HG03442 (cell line): ENCODE data around the gene HDAC1.
"Not testable (repeated sequence)": the region's sequence is repeated elsewhere in the genome, so short reads cannot be mapped to it uniquely, and the experiment has no call there.

ENCODE experiments used
- ATAC-seq: cut with Tn5 transposase; IDR thresholded peaks from one replicate; pipeline ENCODE4 v1.9.1; 2021; ENCODE audit warnings: mild to moderate bottlenecking, moderate library complexity; ENCODE audit not compliant: unreplicated experiment

The HDAC1 gene

DNA sequence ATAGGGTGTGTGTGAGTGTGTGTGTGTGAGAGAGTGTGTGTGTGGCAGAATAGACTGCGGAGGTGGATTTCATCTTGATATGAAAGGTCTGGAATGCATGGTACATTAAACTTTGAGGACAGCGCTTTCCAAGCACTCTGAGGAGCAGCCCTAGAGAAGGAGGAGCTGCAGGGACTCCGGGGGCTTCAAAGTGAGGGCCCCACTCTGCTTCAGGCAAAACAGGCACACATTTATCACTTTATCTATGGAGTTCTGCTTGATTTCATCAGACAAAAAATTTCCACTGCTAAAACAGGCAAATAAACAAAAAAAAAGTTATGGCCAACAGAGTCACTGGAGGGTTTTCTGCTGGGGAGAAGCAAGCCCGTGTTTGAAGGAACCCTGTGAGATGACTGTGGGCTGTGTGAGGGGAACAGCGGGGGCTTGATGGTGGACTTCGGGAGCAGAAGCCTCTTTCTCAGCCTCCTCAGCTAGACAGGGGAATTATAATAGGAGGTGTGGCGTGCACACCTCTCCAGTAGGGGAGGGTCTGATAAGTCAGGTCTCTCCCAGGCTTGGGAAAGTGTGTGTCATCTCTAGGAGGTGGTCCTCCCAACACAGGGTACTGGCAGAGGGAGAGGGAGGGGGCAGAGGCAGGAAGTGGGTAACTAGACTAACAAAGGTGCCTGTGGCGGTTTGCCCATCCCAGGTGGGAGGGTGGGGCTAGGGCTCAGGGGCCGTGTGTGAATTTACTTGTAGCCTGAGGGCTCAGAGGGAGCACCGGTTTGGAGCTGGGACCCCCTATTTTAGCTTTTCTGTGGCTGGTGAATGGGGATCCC, 18.3 kb upstream of the HDAC1 start:
- ATAC-seq, result no peak

DNA sequence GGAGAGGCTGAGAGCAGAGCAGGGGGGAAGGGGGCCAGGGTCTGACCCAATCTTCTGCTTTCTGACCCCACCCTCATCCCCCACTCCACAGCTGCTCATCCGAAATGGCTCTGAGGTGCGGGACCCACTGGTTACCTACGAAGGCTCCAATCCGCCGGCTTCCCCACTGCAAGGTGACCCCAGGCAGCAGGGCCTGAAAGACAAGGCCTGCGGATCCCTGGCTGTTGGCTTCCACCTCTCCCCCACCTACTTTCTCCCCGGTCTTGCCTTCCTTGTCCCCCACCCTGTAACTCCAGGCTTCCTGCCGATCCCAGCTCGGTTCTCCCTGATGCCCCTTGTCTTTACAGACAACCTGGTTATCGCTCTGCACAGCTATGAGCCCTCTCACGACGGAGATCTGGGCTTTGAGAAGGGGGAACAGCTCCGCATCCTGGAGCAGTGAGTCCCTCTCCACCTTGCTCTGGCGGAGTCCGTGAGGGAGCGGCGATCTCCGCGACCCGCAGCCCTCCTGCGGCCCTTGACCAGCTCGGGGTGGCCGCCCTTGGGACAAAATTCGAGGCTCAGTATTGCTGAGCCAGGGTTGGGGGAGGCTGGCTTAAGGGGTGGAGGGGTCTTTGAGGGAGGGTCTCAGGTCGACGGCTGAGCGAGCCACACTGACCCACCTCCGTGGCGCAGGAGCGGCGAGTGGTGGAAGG, 17.1 kb upstream of the HDAC1 start:
- ATAC-seq, result no peak

DNA sequence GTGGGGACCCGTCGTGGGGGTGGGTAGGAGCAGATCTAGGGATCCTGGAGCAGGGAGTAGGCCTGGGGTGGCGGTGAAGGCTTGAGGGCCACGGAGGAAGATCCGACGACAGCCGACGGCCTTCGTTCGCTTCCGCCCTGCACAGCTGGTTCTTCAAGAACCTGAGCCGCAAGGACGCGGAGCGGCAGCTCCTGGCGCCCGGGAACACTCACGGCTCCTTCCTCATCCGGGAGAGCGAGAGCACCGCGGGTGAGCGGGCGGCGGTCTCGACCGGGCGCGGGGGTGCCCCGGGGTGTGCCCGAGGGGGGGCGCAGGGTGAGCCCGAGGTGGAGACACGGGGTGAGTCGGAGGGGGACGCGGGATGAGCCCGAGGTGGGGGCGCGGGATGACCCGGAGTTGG, 16.5 kb upstream of the HDAC1 start:
- ATAC-seq, result no peak

DNA sequence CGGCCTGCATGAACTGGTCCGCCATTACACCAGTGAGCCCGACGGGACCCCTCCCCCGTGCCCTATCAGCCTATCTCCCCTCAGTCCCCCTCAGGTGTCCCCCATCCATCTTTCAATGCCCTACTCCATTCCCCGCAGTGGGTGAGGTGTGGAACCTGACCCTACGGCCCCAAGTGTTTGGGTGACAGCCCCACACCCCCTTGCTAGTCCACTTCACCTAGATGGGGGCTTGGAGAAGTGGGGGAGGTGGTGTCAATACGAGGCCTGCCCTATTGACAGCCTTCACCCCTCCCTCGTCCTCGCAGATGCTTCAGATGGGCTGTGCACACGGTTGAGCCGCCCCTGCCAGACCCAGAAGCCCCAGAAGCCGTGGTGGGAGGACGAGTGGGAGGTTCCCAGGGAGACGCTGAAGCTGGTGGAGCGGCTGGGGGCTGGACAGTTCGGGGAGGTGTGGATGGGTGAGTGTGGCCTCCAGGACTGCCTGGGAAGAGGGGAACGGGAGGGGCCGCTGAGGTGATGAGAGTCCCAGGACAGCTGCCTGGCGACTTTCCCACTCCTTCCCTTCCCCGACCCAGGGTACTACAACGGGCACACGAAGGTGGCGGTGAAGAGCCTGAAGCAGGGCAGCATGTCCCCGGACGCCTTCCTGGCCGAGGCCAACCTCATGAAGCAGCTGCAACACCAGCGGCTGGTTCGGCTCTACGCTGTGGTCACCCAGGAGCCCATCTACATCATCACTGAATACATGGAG, 15.7 kb upstream of the HDAC1 start:
- no peak for ATAC-seq

DNA sequence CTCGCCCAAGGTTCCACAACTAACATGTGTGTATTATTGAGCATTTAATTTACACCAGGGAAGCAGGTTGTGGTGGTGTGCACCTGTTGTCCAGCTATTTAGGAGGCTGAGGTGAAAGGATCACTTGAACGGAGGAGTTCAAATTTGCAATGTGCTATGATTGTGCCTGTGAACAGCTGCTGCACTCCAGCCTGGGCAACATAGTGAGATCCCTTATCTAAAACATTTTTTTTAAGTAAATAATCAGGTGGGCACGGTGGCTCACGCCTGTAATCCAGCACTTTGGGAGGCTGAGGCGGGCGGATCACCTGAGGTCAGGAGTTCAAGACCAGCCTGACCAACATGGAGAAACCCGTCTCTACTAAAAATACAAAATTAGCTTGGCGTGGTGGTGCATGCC, 7.1 kb upstream of the HDAC1 start:
- ATAC-seq, result not testable (repeated sequence)

DNA sequence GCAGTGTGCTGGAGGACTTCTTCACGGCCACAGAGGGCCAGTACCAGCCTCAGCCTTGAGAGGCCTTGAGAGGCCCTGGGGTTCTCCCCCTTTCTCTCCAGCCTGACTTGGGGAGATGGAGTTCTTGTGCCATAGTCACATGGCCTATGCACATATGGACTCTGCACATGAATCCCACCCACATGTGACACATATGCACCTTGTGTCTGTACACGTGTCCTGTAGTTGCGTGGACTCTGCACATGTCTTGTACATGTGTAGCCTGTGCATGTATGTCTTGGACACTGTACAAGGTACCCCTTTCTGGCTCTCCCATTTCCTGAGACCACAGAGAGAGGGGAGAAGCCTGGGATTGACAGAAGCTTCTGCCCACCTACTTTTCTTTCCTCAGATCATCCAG, 6.2 kb upstream of the HDAC1 start:
- ATAC-seq, result no peak

DNA sequence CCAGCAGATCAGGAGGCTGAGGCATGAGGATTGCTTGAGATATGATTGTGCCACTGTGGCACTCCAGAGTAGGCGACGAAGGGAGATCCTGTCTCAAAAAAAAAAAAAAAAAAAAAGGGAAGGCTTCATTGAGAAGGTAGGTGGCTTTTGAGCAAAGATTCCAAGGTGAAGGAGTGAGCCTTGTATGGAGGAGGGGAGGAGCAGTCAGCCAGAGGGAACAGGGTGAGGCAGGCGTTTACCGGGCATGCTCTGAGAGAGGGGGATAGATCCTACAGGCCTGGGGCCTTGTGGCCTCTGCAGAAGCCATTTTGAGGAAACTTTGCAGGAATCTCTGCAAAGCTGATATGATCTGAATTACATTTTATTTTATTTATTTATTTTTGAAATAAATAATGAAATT, 5.1 kb upstream of the HDAC1 start:
- ATAC-seq, result no peak

DNA sequence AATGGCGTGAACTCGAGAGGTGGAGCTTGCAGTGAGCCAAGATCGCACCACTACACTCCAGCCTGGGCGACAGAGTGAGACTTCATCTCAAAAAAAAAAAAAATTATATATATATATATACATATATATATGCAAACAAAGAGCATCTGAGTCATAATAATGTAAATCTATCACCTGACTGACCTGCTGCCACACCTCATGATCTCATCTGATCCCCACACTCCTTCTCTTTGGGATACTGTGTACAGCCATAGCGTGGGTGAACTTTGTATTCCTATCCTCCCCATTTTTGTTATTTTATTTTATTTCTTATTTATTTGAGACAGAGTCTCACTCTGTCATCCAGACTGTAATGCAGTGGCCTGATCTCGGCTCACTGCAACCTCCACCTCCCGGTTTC, 2.6 kb upstream of the HDAC1 start:
- ATAC-seq, result no peak

DNA sequence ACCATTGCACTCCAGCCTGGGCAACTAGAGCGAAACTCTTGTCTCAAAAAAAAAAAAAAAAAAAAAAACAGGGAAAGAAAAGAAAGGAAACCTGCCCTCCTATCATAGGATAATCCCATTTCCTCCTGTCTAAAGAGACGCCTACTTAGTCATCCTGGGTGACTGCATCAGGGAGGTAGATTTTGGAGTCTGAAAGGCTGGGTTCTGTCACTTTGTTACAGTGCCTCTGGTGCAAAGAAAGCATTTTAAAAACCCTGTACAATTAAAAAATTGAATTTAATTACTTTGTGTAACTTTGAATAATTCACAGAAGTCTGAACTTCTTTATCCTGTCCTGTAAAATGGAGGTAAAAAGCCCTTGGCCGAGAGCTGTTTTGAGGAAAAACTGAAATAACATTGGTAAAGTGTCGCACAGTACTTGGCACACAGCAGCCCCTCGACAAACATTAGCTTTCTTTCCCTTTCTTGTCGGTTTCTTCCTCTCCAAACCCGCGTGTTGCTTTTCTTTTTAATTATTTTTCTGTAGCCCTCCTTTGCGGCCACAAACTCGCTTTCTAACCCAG, 657 bp upstream of the HDAC1 start:
- no peak for ATAC-seq

DNA sequence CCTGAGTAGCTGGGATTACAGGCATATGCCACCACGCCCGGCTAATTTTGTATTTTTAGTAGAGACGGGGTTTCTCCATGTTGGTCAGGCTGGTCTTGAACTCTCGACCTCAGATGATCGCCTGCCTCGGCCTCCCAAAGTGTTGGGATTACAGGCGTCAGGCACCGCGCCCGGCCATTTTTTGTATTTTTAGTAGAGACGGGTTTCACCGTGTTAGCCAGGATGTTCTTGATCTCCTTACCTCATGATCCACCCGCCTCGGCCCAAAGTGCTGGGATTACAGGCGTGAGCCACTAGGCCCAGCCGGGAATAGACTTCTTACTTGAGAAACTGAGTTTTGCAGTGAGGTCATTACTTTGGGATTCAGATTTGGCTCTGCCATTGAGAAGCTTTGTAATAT, 6.3 kb downstream of the HDAC1 start:
- not testable (repeated sequence) for ATAC-seq

DNA sequence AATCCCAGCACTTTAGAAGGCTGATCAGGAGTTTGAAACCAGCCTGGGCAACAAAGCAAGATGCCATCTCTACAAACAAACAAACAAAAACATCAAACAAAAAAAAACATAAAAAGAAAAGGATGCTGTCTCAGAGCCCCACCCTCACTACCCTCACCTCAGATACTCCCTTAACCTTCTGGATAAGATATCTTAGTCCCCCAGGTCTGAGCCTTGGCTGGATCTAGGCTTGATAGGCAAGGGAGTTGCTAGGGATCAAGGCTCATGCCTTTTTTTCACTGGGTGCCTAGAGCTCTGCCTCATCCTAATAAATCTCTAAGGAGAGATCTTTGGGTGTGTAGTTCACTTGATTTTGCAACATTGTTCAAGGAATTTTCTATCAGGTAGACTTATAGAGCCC, 7.4 kb downstream of the HDAC1 start:
- no peak for ATAC-seq

DNA sequence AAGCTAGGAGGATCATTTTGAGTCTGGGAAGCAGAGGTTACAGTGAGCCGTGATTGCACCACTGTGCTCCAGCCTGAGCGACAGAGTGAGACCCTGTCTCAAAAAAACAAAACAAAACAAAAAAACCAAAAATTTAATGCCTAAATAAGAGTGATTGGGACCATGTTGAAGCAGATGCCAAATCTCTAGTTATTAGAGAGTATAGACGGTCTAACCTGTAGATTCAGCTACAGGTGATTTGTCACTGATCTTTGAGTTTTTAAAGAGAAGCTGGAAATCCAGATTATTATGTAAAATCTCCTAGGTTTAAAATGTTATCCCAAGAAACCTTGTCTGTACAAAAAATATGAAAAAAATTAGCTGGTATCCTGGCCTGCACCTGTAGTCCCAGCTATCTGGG, 11.5 kb downstream of the HDAC1 start:
- no peak for ATAC-seq

DNA sequence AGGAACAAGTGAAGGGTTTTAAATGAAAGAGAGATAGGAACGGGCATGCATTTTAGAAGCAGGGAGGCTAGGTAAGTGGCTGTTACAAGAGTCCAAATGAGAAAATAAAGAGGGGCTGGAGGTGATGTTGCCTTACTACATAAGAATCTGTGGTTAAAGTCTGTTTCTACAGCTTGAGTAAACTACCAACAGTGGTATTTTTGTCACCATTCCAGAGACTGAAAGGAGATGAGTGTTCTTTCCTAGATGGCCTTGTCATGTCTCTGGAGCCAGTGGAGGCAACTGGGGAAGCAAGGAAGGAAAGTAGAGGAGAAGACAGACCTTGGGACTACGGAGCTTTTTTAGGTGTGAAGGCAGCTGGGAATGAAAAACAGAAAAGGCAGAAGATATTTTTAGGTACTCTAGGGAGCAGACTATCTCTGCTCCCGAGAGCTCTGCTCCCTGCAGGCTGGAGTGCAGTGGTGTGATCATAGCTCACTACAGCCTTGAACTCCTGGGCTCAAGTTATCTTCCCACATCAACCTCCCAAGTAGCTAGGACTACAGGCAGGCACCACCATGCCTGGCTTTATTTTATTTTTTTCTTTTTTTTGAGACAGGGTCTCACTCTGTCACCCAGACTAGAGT, 12.2 kb downstream of the HDAC1 start:
- no peak for ATAC-seq

DNA sequence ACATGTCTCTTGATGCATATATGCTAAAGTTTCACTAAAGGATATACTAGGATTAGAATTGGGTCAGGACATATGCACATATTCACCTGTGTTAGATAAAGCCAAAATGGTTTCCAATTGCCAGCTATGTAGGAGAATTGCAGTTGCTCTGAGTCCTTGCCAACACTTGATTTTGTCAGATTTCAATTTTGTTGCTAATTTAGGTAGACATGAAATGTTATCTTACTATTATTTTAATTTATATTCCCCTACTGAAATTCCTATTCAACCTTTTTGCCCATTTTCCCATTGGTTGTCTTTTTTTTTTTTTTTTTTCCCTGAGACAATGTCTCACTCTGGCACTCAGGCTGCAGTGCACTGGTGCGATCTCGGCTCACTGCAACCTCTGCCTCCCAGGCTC, 13.4 kb downstream of the HDAC1 start:
- ATAC-seq, result no peak

DNA sequence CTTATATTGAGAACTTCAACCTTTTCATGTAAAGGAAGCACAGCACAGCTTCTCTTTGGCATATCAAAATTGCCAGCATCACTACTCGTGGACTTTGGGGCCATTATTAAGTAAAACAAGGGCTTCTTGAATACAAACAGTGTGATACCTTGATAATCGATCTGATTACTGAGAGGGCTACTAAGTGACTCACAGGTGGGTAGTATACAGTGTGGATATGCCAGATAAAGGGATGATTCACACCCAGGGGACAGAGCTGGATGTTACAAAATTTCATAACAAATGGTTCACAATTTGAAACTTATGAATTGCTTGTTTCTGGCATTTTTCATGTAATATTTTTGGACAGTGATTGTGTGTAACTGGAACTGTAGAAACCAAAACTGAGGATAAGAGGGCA, 15.4 kb downstream of the HDAC1 start:
- ATAC-seq, result no peak

DNA sequence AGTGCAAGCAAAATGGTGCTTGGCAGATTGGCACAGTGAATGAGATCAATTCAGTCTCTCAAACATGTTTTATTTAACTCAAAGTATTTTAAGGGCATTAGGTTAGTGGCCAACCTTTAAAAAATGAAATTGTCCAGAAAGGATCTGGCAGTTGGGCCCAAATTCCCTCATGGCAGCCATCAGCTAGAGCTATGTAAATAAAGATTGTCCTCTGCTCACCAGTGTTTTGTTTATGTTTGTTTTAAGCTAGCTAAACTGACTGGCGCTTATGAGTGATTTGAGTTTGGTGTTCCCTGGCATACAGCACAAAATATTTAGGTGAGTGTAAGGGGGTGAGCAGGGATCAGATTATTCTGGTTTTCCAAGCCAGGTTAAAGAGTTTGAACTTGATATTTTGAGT, 18.1 kb downstream of the HDAC1 start:
- no peak for ATAC-seq

DNA sequence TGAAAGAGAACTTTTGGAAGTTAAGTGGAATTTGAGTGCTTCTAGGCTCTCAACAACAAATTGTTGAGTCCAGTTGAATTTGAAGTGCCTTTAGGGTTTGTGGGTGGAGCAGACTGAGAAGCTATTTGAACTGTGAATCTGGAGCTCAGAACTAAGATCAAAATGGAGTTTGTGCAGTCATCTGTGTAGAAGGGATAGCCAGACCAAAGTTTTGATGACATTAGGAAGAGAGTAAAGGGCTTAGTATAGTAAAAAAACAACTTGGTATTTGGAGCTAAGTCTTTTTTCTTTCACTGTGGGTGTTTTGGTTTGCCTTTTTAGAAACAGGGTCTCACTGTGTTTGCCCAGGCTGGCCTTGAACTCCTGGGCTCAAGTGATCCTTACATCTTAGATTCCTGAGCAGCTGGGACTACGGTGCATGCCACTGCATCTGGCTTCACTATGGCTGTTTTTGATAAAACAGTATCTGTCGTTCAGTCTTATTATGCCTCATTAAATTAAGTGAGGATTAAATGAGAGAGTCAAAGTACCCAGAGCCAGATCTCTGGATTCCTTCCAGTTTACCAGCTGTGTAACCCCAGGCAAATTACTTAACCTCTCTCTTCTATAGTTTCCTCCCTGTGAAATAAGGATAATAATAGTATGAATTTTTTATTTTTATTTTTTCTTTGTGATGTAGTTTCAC, 20.0 kb downstream of the HDAC1 start:
- no peak for ATAC-seq

DNA sequence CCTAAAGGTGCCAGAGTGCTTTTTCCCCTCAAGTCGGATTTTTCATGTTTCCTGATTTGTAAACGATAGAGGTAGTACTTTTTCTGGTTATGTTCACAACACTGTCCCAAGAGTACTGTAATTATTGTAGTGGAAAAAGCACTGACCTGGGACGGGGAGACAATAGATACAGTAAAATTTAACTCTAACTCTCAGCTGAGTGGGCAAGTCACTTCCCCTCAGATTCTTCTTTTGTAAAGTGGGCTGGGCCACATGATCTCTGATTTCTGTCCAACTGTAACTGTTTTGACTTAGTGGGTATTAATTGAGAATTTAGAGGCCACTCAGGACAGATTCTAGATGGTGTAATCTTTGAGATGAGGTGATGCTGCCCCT, 25.0 kb downstream of the HDAC1 start:
- peak; percentile 17 for ATAC-seq

DNA sequence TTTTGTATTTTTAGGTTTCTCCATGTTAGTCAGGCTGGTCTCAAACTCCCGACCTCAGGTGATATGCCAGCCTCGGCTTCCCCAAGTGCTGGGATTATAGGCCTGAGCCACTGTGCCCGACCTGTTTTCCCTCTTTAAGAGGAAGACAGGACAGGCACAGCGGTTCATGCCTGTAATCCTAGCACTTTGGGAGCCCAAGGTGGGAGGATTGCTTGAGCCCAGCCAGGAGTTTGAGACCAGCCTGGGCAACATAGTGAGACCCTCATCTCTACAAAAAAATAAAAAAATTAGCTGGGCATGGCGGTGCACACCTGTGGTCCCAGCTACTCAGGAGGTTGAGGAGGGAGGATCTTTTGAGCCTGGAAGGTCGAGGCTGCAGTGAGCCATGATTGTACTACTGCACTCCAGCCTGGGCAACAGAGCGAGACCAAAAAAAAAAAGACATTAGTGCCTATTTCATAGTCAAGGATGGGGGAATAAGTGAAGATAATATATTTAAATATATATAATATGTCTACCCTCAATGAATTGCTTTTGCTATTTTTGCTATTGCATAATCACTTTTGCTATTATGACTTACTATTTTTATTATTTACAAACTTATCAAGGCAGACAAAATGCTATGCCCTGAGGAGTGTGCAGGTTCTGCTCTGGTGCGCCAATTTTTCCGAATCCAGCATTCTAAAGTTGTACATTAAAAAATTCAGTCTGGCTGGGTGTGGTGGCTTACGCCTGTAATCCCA, 26.4 kb downstream of the HDAC1 start:
- ATAC-seq, result no peak

DNA sequence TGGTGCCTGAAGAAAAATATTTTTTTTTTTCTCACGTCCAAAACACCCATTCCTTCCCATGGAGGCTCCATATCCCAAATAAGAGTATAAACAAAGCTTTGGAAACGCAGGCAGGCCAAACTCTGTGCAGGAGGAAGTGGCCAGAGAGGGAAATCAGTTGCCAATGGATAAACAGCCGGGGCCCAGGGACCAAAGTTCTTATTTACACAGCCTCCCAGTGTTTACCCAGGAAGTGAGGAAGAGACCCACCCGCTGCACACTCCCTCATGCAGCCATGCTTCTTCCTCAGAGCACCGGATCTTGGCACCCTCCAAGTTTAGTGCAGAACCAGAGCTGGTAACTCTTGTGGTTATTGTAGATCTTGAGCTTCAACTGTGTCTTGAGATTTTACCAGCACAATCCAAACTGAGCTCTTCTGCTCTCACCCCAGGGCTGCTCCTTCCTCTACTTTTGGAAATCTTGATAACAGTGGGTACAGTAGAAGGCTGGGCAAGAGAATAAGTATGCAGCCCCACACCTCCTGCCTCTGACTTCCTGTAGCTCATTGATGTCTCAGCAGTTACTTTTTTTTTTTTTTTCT, 29.9 kb downstream of the HDAC1 start:
- ATAC-seq, result no peak
